ENCODE data around the gene PTCHD1. TPM values are rescaled to one million over a fixed set of nuclear protein-coding genes. Genes with fewer than 3 reads are reported as not detected.
A peak's percentile ranks its signal among the peaks of the same experiment; 100 is the strongest.

PTCHD1 gene
- total RNA-seq = 0.05 and 0.16 TPM in 2 replicates
- long read RNA-seq = 0 reads

DNA sequence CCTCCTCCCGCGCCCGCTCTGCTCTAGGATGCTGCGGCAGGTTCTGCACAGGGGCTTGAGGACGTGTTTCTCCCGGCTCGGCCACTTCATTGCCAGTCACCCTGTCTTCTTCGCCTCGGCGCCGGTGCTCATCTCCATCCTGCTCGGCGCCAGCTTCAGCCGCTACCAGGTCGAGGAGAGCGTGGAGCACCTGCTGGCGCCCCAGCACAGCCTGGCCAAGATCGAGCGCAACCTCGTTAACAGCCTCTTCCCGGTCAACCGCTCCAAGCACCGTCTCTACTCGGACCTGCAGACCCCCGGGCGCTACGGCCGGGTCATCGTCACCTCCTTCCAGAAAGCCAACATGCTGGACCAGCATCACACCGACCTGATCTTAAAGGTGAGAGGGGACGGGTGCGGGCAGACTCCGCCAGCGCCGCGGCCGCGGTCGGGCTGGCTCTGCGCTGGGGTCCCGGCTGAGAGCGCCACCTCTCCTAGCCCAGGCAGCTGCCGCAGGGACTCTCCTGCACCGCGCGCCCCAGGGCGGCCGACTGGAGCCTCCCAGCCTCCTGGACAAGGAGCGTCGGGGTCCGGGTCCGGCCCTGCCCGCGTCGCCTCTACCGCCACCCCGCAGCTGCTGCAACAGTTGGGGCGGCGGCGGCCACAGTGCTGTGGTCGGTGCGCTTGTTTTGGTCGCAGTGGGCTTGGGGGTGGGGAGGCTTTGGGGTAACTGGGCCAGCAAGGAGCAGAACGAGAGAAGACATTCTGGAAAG, at the start of gene PTCHD1:
TSS of gene PTCHD1 (plus strand) at position 2 of the 752 bp plus-strand sequence. CDS start at position 29, 27 bp downstream.
- H3K27me3 Mint-ChIP-seq (ENCODE audit: unreplicated experiment) = peaks cover 78% of the 10 kb centered on the region
- H3K4me3 Mint-ChIP-seq (ENCODE audit: unreplicated experiment) = peak within 1 kb of the TSS; percentile 73
- peaks cover 23% of the 10 kb centered on the region for H3K4me1 Mint-ChIP-seq (ENCODE audit: unreplicated experiment)
- DNase-seq (ENCODE audit: extremely low spot score, unreplicated experiment) = no peak
- TF ChIP-seq, protein P1, sequence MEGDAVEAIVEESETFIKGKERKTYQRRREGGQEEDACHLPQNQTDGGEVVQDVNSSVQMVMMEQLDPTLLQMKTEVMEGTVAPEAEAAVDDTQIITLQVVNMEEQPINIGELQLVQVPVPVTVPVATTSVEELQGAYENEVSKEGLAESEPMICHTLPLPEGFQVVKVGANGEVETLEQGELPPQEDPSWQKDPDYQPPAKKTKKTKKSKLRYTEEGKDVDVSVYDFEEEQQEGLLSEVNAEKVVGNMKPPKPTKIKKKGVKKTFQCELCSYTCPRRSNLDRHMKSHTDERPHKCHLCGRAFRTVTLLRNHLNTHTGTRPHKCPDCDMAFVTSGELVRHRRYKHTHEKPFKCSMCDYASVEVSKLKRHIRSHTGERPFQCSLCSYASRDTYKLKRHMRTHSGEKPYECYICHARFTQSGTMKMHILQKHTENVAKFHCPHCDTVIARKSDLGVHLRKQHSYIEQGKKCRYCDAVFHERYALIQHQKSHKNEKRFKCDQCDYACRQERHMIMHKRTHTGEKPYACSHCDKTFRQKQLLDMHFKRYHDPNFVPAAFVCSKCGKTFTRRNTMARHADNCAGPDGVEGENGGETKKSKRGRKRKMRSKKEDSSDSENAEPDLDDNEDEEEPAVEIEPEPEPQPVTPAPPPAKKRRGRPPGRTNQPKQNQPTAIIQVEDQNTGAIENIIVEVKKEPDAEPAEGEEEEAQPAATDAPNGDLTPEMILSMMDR (IDR thresholded peaks at IDR 0.05) = no peak
- H3K9me3 Mint-ChIP-seq (ENCODE audit: unreplicated experiment) = no peaks in the 10 kb centered on the region
- H3K36me3 Mint-ChIP-seq (ENCODE audit: unreplicated experiment) = no peaks in the 10 kb centered on the region
- H3K27ac Mint-ChIP-seq (ENCODE audit: unreplicated experiment) = no peak within 1 kb of the TSS

DNA sequence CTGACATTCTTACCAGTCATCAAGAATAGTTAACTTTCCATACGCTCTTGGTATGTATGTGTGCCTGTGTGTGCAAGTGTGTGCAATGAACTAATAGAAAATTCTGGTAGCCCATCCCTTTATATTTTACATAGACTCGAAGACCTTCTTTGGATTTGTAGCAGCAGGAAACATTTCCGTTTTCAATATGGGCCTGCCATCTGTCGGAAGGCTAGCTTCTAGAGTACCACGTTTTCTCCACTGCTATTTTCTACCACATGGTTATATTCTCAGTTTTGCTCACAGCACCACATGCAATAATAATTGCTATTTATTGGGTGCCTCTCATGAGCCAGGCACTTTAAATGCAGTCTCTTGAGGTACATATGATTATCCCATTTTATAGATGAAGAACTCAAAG, 47.9 kb upstream of the PTCHD1 start:
- Mint-ChIP-seq H3K4me3 (ENCODE audit: unreplicated experiment) (no peak overlapping the region), H3K27me3 (ENCODE audit: unreplicated experiment) (no peaks in the 10 kb centered on the region), H3K27ac (ENCODE audit: unreplicated experiment) (no peak overlapping the region), H3K9me3 (ENCODE audit: unreplicated experiment) (no peaks in the 10 kb centered on the region), H3K4me1 (ENCODE audit: unreplicated experiment) (no peaks in the 10 kb centered on the region), H3K36me3 (ENCODE audit: unreplicated experiment) (no peaks in the 10 kb centered on the region)
- no peak for DNase-seq (ENCODE audit: extremely low spot score, unreplicated experiment)
- TF ChIP-seq, protein P1 (IDR thresholded peaks at IDR 0.05) = no peak

DNA sequence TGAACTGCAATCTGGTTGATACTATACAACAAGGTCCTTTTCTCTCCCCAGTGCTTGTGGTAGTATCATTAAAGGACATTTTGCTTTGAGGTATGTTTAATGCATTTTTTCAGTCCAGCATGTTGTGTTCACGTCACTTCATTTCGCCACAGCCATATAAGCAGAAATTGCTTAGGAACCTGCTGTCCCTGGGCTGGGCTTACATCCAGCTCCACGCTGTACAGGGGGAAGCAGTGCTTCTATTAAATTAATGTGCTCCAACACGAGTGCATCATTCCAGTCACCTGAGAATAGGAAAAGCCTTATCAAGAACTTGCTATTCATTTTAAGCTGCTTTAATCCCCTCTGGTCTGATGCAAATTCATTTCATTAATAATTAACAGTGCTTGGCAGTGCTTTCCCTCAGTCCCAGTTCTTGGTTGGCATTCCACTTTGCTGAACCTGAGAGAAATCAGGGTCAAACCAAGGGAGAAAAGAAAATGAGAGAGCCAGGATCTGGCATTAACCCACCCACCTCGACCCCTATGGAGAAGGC, 47.4 kb upstream of the PTCHD1 start:
- TF ChIP-seq, protein P1 (IDR thresholded peaks at IDR 0.05) = no peak
- H3K4me3 Mint-ChIP-seq (ENCODE audit: unreplicated experiment) = no peak overlapping the region
- H3K27me3 Mint-ChIP-seq (ENCODE audit: unreplicated experiment) = no peaks in the 10 kb centered on the region
- no peaks in the 10 kb centered on the region for H3K36me3 Mint-ChIP-seq (ENCODE audit: unreplicated experiment)
- H3K9me3 Mint-ChIP-seq (ENCODE audit: unreplicated experiment) = no peaks in the 10 kb centered on the region
- H3K27ac Mint-ChIP-seq (ENCODE audit: unreplicated experiment) = no peak overlapping the region
- no peaks in the 10 kb centered on the region for H3K4me1 Mint-ChIP-seq (ENCODE audit: unreplicated experiment)
- DNase-seq (ENCODE audit: extremely low spot score, unreplicated experiment) = no peak

DNA sequence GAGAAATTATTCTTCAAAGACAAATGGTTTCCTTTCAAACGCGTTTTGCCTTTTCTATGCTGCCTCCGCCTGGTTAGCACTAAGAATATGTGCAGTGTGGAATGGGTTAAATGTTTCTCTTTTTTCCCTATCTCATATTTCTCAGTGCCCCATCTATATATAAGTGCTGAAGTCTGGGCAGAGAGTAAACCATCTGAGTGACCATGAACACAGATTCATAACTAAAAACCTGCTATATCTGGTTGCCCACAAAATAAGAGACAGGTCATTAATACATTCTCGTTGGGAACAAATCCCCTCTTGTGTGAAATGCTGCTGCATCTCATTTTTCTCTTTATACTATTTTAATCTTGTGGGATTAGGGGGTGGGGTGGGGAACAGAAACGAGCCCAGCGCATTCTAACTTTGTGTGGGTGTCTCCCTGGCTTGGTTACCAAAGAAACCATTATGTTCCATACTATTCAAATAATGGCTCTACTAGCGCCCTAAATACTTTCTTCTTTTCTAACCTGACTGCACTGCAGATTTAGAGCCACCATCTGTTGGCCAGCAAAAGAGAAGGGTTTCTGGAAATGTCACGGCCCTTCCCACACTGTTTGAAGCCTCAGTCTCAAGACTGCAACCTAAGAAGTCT, 42.2 kb upstream of the PTCHD1 start:
- Mint-ChIP-seq H3K27ac (ENCODE audit: unreplicated experiment) (no peak overlapping the region), H3K4me1 (ENCODE audit: unreplicated experiment) (no peaks in the 10 kb centered on the region)
- TF ChIP-seq, protein P1 (IDR thresholded peaks at IDR 0.05) = no peak

More for the DNA sequence above, 42.2 kb upstream of the PTCHD1 start:
- H3K9me3 Mint-ChIP-seq (ENCODE audit: unreplicated experiment) = no peaks in the 10 kb centered on the region
- H3K27me3 Mint-ChIP-seq (ENCODE audit: unreplicated experiment) = no peaks in the 10 kb centered on the region
- H3K36me3 Mint-ChIP-seq (ENCODE audit: unreplicated experiment) = no peaks in the 10 kb centered on the region
- no peak for DNase-seq (ENCODE audit: extremely low spot score, unreplicated experiment)
- no peak overlapping the region for H3K4me3 Mint-ChIP-seq (ENCODE audit: unreplicated experiment)

All from osteocyte (in vitro differentiated cells).